Measurements from ENCODE around the gene IL20RA.

GRCh38 chr6:137033828-137034227, 10.9 kb downstream of the IL20RA start:
- TF ChIP-seq CTCF (IDR thresholded peaks at IDR 0.05; ENCODE audit: low read depth, low read length, poor library complexity, severe bottlenecking) (no peak), EZH2phosphoT487 (IDR thresholded peaks at IDR 0.05; ENCODE audit: borderline replicate concordance, low read length) (no peak)
